Fibroblast of villous mesenchyme (primary cell): ENCODE measurements around the gene SLC45A3. TPM values are rescaled to one million over a fixed set of nuclear protein-coding genes. Genes with fewer than 3 reads are reported as not detected.

Source experiments
- DNase-seq: peaks from one replicate; pipeline ENCODE4 v3.0.0-alpha.2; 2010; ENCODE audit warnings: low read depth
- H3K4me3 ChIP-seq: 2 replicates; pipeline ENCODE4 v1.5.1; 2011; ENCODE audit warnings: low read depth, mild to moderate bottlenecking, low read length
- total RNA-seq: library from RNA; depleted of rRNA; stranded (reverse); fragments of >200 nt; gene quantifications from 2 replicates; pipeline ENCODE4 v1.2.3, GENCODE V29; 2012
- TF ChIP-seq, protein P1 (sequence below): IDR thresholded peaks from 2 replicates; pipeline ENCODE4 v1.5.1; 2012; ENCODE audit warnings: low read depth, mild to moderate bottlenecking, low read length; ENCODE audit not compliant: insufficient read depth

Gene SLC45A3
- total RNA-seq, 1 donor: 5.2 TPM

DNA sequence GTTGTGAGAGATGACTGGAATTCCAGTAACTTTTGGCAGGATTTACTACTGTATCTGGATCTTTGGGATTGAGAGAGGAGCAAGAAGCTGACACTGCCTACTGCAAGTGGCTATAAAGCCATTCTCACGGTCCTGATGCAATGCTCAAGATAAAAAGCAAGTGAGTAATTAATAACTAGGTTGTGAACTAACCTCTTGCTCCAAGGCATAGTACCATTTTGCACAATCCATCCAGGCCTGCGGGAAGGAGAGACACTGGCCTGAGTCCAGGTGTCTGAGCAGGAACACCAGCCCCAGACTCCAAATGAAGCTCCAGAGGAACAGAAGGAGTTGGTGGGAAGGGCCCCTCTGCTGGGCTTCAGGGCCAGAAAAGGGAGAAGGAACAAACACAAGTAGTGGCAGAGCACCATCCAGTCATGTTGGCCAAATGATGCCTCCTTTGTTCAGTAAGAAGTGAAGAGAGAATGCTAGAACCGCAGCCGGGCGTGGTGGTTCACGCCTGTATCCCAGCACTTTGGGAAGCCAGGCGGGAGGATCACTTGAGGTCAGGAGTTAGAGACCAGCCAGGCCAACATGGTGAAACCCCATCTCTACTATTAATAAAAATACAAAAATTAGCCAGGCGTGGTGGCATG is 9.9 kb upstream of the SLC45A3 start:
- peak; percentile 40 for DNase-seq

DNA sequence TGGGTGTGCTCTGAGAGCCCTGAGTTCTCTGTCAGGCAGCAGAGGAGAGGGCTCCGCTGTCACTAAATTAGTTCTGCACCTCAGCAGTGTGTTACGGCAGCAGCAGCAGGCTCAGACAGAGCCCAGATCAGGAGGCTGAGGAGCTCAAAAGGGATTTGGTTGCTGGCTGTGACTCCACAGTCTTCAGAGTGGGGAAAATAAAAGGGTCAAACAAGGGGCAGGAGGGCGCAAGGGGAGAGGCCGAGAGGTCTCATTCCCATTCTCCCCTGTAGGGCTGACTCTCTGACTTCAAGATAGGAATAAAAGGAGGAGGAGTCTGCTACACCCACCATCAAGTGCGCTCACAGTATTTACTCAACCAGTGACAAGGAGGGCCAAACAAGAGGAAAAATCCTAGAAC is 9.2 kb upstream of the SLC45A3 start:
- no peak overlapping the region for H3K4me3 ChIP-seq
- TF ChIP-seq, protein P1, sequence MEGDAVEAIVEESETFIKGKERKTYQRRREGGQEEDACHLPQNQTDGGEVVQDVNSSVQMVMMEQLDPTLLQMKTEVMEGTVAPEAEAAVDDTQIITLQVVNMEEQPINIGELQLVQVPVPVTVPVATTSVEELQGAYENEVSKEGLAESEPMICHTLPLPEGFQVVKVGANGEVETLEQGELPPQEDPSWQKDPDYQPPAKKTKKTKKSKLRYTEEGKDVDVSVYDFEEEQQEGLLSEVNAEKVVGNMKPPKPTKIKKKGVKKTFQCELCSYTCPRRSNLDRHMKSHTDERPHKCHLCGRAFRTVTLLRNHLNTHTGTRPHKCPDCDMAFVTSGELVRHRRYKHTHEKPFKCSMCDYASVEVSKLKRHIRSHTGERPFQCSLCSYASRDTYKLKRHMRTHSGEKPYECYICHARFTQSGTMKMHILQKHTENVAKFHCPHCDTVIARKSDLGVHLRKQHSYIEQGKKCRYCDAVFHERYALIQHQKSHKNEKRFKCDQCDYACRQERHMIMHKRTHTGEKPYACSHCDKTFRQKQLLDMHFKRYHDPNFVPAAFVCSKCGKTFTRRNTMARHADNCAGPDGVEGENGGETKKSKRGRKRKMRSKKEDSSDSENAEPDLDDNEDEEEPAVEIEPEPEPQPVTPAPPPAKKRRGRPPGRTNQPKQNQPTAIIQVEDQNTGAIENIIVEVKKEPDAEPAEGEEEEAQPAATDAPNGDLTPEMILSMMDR: no peak
- DNase-seq: no peak

More for the DNA sequence above, 9.9 kb upstream of the SLC45A3 start:
- H3K4me3 ChIP-seq: no peak overlapping the region
- TF ChIP-seq, protein P1: no peak

DNA sequence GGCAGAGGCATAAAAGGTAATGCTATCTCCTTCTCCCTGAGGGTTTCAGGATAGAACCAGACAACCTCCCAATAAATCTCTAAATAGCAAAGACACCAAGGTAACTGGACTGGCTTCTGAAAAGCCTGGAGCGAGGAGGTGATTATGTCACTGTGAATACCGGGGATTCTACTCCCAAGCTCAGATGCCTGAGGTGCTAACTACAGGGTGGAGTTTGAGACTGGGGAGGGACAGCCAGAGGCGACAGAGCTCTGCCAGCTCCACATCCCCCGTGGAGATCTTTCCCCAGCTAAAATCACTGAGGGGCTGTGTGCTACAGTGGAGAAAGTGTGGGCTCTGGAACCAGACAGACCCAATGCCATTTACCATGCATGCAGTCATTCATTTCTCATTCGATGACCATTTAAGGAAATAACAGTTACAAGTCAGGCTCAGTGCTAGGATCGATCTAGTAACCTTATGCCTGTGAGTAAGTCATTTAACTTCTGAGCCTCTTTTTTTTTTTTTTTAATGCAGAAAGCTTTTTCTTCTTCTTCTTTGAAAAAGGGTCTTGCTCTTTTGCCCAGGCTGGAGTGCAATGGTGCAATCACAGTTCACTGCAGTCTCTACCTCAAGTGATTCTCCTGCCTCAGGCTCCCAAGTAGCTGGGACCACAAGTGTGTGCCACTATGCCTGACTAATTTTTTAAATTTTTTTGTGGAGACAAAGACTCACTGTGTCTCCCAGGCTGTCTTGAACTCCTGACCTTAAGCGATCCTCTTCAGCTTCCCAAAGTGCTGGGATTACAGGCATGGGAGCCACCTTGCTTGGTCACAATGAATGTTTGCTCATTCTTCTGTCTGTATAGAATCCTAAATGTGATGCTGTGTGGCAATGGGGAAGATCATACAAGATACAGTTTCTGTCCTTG is 8.1 kb upstream of the SLC45A3 start:
- H3K4me3 ChIP-seq: no peak overlapping the region
- TF ChIP-seq, protein P1: no peak
- DNase-seq: no peak

DNA sequence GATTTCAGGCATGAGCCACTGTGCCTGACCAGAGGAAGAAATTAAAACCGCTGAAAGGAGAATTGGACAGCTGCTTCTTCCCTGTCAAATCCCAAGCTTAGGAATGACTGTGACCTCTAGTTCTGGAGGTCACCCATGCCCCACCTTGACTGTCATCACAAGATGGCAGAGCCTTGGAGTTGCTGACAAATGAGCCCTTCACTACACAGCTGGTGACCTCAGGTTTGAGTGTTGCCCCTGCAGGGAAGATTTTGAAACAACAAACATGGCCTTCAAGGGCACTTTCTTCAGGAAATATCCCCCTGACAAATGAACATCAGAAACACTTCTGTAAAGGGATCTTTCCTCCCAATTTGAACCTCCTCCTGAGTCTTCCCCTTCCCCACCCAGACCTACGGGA is 6.9 kb upstream of the SLC45A3 start:
- no peak for DNase-seq
- H3K4me3 ChIP-seq: no peak overlapping the region
- TF ChIP-seq, protein P1: no peak

DNA sequence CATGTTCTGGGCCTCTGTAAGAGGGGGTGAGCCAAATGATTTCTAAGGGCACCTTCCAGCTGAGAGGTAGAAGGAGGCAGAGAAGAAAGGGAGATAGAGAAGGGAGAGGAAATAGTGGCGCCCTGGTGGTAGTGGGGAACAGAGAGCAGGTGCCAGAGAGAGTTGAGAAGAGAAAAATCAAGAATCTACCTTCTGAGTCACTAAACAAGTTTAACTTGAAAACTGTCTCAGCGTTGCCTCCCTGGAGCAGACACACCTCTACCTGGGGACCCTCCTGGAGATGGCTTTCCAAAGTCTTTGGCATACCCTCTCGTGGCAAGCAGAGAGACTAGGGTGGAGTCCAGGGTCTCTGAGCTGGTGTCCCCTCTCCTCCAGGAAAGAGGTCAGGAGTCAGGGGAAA is 1.1 kb upstream of the SLC45A3 start:
- DNase-seq: no peak
- no peak overlapping the region for H3K4me3 ChIP-seq
- TF ChIP-seq, protein P1: no peak

DNA sequence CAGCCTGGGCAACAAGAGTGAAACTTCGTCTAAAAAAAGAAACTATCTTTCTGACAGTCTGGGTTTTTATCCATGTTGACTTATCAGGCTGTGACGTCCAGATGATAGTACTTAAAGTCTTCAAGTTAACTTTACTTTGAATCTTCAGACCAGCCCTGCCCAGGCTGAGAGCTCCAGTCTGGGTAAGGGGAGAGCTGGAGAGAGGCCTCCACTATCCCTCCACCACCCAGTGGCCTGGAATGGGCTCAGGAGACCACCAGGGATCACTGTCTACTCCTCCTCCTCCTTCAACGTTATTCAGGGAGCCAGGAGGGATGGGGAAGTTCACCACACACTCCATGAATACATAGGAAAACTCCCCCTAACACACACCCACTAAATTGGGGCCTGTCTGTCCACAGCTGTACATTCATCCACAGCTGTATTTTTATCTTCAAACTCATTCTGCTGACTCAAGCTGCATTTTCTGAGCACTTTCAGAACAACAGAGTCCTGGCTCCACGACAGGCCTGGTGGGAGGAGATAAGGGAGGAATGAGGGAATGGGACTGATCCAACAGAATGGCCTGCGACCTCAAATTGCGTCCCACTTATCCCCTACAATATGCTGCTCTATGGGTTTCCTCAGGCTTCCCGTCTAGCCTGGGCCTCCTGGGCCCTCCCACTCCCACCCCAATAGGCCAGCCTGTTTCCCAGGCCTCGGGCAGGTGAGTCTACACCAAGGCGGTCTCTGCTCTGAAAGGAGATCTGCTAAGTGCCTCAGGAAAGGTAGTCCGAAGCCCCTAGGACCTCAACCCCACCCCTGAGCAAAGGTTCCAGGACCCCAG is 1.8 kb downstream of the SLC45A3 start:
- TF ChIP-seq, protein P1: no peak
- DNase-seq: peak; percentile 59
- H3K4me3 ChIP-seq: peak overlapping the region; percentile 69
